Activated T-cell treated with anti-CD3 and anti-CD28 coated beads, Interleukin-2, amount 50 U/mL, for 72 hours (primary cell): ENCODE measurements around the gene MAP2K6. TPM values are rescaled to one million over a fixed set of nuclear protein-coding genes. Genes with fewer than 3 reads are reported as not detected.

Source experiments
- ATAC-seq, 2 donors: fragments of 150-1000 bp; cut with Tn5 transposase; replicated peaks in 1 of 2; 2 replicates each; pipeline ENCODE4 v1.10.0; 2021; ENCODE audit warnings: moderate library complexity in 2 of 2, mild to moderate bottlenecking in 1 of 2
- DNase-seq, 2 donors: peaks; one replicate each; pipeline ENCODE4 v3.0.0; 2021 to 2022; ENCODE audit warnings: mixed read lengths in 1 of 2
- H3K27ac Mint-ChIP-seq: one replicate; pipeline ENCODE4 v1.8.0; 2022; ENCODE audit warnings: mild to moderate bottlenecking, moderate library complexity, mixed read lengths
- H3K27me3 Mint-ChIP-seq: one replicate; pipeline ENCODE4 v1.8.0; 2022; ENCODE audit warnings: low read depth, mixed read lengths
- H3K36me3 Mint-ChIP-seq, 2 donors: one replicate each; pipeline ENCODE4 v1.8.0; 2022; ENCODE audit warnings: mixed read lengths in 2 of 2, mild to moderate bottlenecking in 1 of 2; ENCODE audit not compliant: insufficient read depth in 2 of 2
- H3K4me1 Mint-ChIP-seq: one replicate; pipeline ENCODE4 v1.8.0; 2022; ENCODE audit warnings: low read depth, mixed read lengths
- H3K4me3 Mint-ChIP-seq, 2 donors: one replicate each; pipeline ENCODE4 v1.8.0; 2022; ENCODE audit warnings: mild to moderate bottlenecking in 2 of 2, mixed read lengths in 2 of 2, moderate library complexity in 2 of 2
- H3K9me3 Mint-ChIP-seq, 2 donors: one replicate each; pipeline ENCODE4 v1.8.0; 2022; ENCODE audit warnings: mixed read lengths in 2 of 2
- total RNA-seq, 2 donors: library from RNA; stranded (reverse); gene quantifications; one replicate each; pipeline ENCODE4 v1.2.3, GENCODE V29; 2022

Gene MAP2K6
- total RNA-seq, 2 donors from 2014 or later: 2.2 to 3.5 TPM

DNA sequence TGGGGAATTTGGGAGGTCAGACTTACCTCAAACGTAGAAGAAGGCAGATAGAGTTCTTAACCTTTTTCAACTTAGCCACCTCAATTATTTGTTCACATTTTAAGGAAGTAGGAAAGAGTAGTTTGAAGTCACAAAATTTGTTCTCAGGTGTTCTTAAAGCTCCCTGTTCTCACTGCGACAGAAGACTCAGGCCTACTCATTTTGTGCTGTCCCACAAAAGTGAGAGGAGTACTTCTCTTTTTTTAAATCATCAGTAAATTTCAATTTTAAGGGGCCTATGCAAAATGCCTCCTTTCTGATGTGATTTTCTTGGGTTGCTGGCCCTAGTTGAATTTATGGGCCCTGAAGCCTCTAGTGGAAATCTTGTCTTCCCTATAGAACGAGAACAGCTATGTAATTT, 133.4 kb downstream of the MAP2K6 start:
- Mint-ChIP-seq H3K9me3 (no peaks in the 10 kb centered on the region), H3K4me1 (no peaks in the 10 kb centered on the region), H3K36me3 (no peaks in the 10 kb centered on the region), H3K4me3 (no peak overlapping the region), H3K27ac (no peak overlapping the region), H3K27me3 (no peaks in the 10 kb centered on the region)
- no peak for DNase-seq
- ATAC-seq: no peak

- Mint-ChIP-seq H3K27me3 (no peaks in the 10 kb centered on the region), H3K4me3 (no peak overlapping the region), H3K36me3 (peaks cover 0 to 1% of the 10 kb centered on the region in 2 donors), H3K27ac (no peak overlapping the region), H3K4me1 (no peaks in the 10 kb centered on the region), H3K9me3 (no peaks in the 10 kb centered on the region)
- ATAC-seq (no peak), DNase-seq (no peak)
Observed at GRCh38 chr17:69551212-69552010, 136.9 kb downstream of the MAP2K6 start.

DNA sequence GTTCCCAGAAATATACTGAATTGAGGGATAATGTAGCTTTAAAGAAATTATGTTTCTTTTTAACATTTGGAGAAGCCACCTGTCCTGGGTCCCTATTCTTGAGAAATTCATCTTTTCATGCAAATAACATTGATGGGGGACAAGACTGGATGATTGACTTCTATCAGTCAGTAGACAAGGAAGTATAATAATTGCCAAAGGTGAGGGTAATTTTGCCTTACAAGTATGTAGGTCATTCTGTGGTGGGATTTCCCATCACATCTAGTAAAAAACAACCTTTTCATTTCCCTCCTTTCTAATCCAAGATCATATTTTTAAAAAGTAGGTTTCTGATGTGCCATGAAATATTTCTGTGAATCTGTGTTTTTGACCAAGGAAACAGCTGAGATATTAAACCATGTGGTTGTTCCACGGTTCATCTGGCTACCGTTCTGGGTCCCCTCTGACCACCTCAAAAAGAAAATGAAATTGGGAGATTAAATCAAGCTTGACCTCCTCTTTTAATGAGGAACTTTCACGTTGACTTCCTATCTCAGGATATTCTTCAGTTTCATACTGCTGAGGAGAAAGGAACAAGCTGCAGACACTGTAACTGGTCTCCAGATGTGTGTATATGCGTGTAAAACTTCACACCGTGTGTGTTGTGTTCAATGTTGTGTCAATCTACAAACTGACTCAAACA, 138.6 kb downstream of the MAP2K6 start:
- Mint-ChIP-seq H3K27me3 (no peaks in the 10 kb centered on the region), H3K9me3 (no peaks in the 10 kb centered on the region)

GRCh38 chr17:69555056-69555455, 140.6 kb downstream of the MAP2K6 start:
- ATAC-seq: no peak
- Mint-ChIP-seq H3K27ac (no peak overlapping the region), H3K9me3 (no peaks in the 10 kb centered on the region), H3K27me3 (no peaks in the 10 kb centered on the region), H3K4me1 (no peaks in the 10 kb centered on the region), H3K36me3 (peaks cover 0 to 1% of the 10 kb centered on the region in 2 donors), H3K4me3 (no peak overlapping the region)
- no peak for DNase-seq

More for the DNA sequence above, 138.6 kb downstream of the MAP2K6 start:
- no peak for ATAC-seq
- Mint-ChIP-seq H3K27ac (no peak overlapping the region), H3K4me1 (no peaks in the 10 kb centered on the region), H3K36me3 (peaks cover 0 to 1% of the 10 kb centered on the region in 2 donors), H3K4me3 (no peak overlapping the region)
- no peak for DNase-seq

GRCh38 chr17:69557339-69557738, 142.8 kb downstream of the MAP2K6 start:
- no peak for ATAC-seq
- H3K27me3 Mint-ChIP-seq: no peaks in the 10 kb centered on the region
- no peak overlapping the region for H3K27ac Mint-ChIP-seq
- H3K36me3 Mint-ChIP-seq: peaks cover 0 to 1% of the 10 kb centered on the region in 2 donors
- H3K9me3 Mint-ChIP-seq: no peaks in the 10 kb centered on the region
- H3K4me3 Mint-ChIP-seq: no peak overlapping the region
- no peaks in the 10 kb centered on the region for H3K4me1 Mint-ChIP-seq
- DNase-seq: no peak

DNA sequence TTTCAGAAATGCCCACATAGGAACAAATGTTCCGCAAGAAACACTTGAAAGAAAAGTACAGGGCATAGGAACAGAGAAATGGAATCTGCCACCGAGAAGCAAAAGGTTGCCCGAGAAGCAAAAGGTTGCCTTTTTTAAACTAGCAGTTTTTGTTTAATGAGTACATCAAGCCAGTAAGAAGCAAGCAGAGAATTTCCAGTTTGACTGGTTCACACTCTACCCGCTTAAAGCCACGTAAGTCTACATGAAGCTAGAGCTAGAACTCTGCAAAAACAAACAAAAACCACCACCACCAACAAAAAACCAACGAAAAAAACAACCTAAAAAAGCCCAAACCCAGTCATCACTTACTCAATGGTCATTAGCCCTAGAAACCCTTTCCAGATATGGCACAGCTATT, 144.3 kb downstream of the MAP2K6 start:
- H3K27ac Mint-ChIP-seq: no peak overlapping the region
- DNase-seq: no peak
- ATAC-seq: no peak
- no peak overlapping the region for H3K4me3 Mint-ChIP-seq
- H3K4me1 Mint-ChIP-seq: no peaks in the 10 kb centered on the region
- H3K27me3 Mint-ChIP-seq: no peaks in the 10 kb centered on the region
- H3K36me3 Mint-ChIP-seq: no peaks in the 10 kb centered on the region
- H3K9me3 Mint-ChIP-seq: no peaks in the 10 kb centered on the region

GRCh38 chr17:69560987-69561441, 146.5 kb downstream of the MAP2K6 start:
- ATAC-seq: no peak
- no peak for DNase-seq
- Mint-ChIP-seq H3K9me3 (no peaks in the 10 kb centered on the region), H3K27me3 (no peaks in the 10 kb centered on the region), H3K36me3 (no peaks in the 10 kb centered on the region), H3K27ac (no peak overlapping the region), H3K4me1 (no peaks in the 10 kb centered on the region), H3K4me3 (no peak overlapping the region)

GRCh38 chr17:69561462-69561861, 147.0 kb downstream of the MAP2K6 start:
- DNase-seq (no peak), ATAC-seq (no peak)
- Mint-ChIP-seq H3K27ac (no peak overlapping the region), H3K4me3 (no peak overlapping the region), H3K36me3 (no peaks in the 10 kb centered on the region), H3K4me1 (no peaks in the 10 kb centered on the region), H3K27me3 (no peaks in the 10 kb centered on the region), H3K9me3 (no peaks in the 10 kb centered on the region)

- H3K4me1 Mint-ChIP-seq: peaks cover 9% of the 10 kb centered on the region
Observed at GRCh38 chr17:69565447-69565846, 150.9 kb downstream of the MAP2K6 start.

GRCh38 chr17:69567130-69567529, 152.6 kb downstream of the MAP2K6 start:
- no peaks in the 10 kb centered on the region for H3K9me3 Mint-ChIP-seq
- H3K27ac Mint-ChIP-seq: no peak overlapping the region
- H3K27me3 Mint-ChIP-seq: peaks cover 7% of the 10 kb centered on the region
- peaks cover 9% of the 10 kb centered on the region for H3K4me1 Mint-ChIP-seq
- H3K4me3 Mint-ChIP-seq: no peak overlapping the region
- no peak for ATAC-seq
- DNase-seq: no peak
- no peaks in the 10 kb centered on the region for H3K36me3 Mint-ChIP-seq

More at GRCh38 chr17:69565447-69565846, 150.9 kb downstream of the MAP2K6 start:
- Mint-ChIP-seq H3K4me3 (no peak overlapping the region), H3K9me3 (no peaks in the 10 kb centered on the region), H3K27ac (no peak overlapping the region), H3K36me3 (no peaks in the 10 kb centered on the region), H3K27me3 (peaks cover 7% of the 10 kb centered on the region)
- DNase-seq: no peak
- ATAC-seq: no peak

- Mint-ChIP-seq H3K36me3 (no peaks in the 10 kb centered on the region), H3K27ac (no peak overlapping the region), H3K4me3 (no peak overlapping the region), H3K27me3 (peaks cover 7% of the 10 kb centered on the region), H3K9me3 (no peaks in the 10 kb centered on the region), H3K4me1 (peaks cover 15% of the 10 kb centered on the region)
- DNase-seq (no peak), ATAC-seq (no peak)
Observed at GRCh38 chr17:69572747-69573146, 158.2 kb downstream of the MAP2K6 start.

GRCh38 chr17:69573396-69573795, 158.9 kb downstream of the MAP2K6 start:
- H3K4me3 Mint-ChIP-seq: no peak overlapping the region
- H3K36me3 Mint-ChIP-seq: no peaks in the 10 kb centered on the region
- DNase-seq: no peak
- no peak overlapping the region for H3K27ac Mint-ChIP-seq
- H3K27me3 Mint-ChIP-seq: peaks cover 11% of the 10 kb centered on the region
- no peak for ATAC-seq
- H3K4me1 Mint-ChIP-seq: peaks cover 15% of the 10 kb centered on the region
- H3K9me3 Mint-ChIP-seq: no peaks in the 10 kb centered on the region

- DNase-seq (no peak), ATAC-seq (no peak)
- Mint-ChIP-seq H3K9me3 (no peaks in the 10 kb centered on the region), H3K27me3 (peaks cover 16% of the 10 kb centered on the region), H3K36me3 (no peaks in the 10 kb centered on the region), H3K4me1 (peaks cover 7% of the 10 kb centered on the region), H3K27ac (no peak overlapping the region), H3K4me3 (no peak overlapping the region)
Observed at GRCh38 chr17:69574257-69575197, 160.0 kb downstream of the MAP2K6 start.
